GM12872 (cell line): ENCODE measurements around the gene RGS6.

Source experiments
- TF ChIP-seq, protein P1 (sequence below): IDR thresholded peaks from 3 replicates; pipeline ENCODE4 v1.5.1; 2011; ENCODE audit warnings: low read depth, mild to moderate bottlenecking, low read length, moderate library complexity; ENCODE audit not compliant: insufficient read depth

RGS6 gene

GRCh38 chr14:72589652-72590051 lies 657.4 kb downstream of the RGS6 start:
- TF ChIP-seq, protein P1, sequence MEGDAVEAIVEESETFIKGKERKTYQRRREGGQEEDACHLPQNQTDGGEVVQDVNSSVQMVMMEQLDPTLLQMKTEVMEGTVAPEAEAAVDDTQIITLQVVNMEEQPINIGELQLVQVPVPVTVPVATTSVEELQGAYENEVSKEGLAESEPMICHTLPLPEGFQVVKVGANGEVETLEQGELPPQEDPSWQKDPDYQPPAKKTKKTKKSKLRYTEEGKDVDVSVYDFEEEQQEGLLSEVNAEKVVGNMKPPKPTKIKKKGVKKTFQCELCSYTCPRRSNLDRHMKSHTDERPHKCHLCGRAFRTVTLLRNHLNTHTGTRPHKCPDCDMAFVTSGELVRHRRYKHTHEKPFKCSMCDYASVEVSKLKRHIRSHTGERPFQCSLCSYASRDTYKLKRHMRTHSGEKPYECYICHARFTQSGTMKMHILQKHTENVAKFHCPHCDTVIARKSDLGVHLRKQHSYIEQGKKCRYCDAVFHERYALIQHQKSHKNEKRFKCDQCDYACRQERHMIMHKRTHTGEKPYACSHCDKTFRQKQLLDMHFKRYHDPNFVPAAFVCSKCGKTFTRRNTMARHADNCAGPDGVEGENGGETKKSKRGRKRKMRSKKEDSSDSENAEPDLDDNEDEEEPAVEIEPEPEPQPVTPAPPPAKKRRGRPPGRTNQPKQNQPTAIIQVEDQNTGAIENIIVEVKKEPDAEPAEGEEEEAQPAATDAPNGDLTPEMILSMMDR = no peak

- TF ChIP-seq, protein P1 = no peak
Measured at GRCh38 chr14:72590577-72590976, 658.3 kb downstream of the RGS6 start.

GRCh38 chr14:72591391-72591790 lies 659.2 kb downstream of the RGS6 start:
- TF ChIP-seq, protein P1 = no peak

DNA sequence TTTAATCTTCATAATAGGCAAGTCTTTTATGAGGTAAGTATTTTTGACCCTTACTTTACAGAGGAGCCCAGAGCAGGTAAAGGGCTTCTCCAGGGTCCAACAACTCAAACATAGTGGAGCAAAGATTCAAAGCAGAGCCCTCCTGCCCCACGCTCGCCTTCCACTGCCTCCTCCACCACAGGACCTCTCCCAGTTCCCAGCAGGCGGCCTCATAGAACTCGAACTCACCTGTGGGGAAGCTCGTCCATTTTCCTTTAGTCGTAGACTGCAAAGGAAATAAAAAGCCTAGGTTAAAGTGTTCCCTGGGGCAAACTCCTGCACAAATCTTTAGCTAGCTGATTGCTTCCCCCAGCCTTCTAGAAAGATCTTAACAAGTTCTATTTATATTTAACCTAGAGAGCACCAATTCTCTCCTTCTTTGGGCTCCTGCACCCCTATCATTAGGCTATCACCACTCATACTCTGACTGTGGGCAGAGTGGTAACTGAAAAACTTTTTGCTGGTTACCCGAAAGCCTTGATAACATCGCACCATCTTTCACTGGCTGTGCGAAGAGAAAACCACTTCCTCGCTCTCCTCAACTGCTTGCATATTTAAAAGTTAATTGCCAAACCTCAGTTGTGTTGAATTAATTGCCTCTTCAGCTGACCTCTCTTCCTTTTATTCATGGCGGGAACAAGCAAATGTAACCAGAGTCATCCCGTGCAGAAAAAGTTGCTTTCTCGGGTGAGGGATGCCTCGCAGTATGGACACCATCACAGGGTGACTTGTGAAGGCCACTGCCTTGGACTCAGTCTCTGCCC lies 662.1 kb downstream of the RGS6 start:
- TF ChIP-seq, protein P1 = no peak

GRCh38 chr14:72595152-72595862 lies 663.1 kb downstream of the RGS6 start:
- TF ChIP-seq, protein P1 = no peak

- TF ChIP-seq, protein P1 = no peak
Measured at GRCh38 chr14:72597252-72598233, 665.3 kb downstream of the RGS6 start.

DNA sequence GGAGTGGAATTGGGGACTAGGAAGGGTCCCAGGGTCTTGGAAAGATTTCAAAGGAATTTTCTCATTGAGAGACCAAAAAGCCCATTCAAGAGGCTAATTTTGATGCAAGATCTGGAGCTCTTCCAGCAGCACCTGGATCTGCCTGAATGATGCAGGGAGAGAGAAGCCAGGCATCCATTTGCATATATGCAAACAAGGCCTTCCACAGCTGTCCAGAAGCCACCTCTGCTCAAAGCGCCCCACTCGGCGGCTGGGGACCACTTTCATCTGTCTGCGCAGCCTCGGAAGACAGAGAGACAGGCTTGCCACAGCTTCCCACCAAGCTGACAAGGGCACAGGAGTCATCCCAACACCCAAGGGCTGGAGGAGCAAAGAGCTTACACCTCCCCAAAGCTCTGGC lies 666.1 kb downstream of the RGS6 start:
- TF ChIP-seq, protein P1 = no peak
